ENCODE results near the gene COBLL1. TPM values are rescaled to one million over a fixed set of nuclear protein-coding genes. Genes with fewer than 3 reads are reported as not detected.

Gene COBLL1
- total RNA-seq, 1 experiment from 2014 or later, result 47.0 TPM

- no peak overlapping the region for H3K27ac Mint-ChIP-seq (ENCODE audit: low read depth, unreplicated experiment)
- H3K36me3 Mint-ChIP-seq (ENCODE audit: insufficient read depth, unreplicated experiment), result no peaks in the 10 kb centered on the region
- CTCF ChIA-PET, result no interaction called here
- no peaks in the 10 kb centered on the region for H3K27me3 Mint-ChIP-seq (ENCODE audit: insufficient read depth, unreplicated experiment)
- no TSS peak for BruUV-seq (replicated peaks)
- POLR2A ChIA-PET, result interaction anchor here (0.9 to 1.1 kb wide), 2 partner anchors 48 to 118 kb away, joined by 3 to 4 read pairs; no protein-coding TSS in a partner anchor
- H3K9me3 Mint-ChIP-seq (ENCODE audit: unreplicated experiment), result no peaks in the 10 kb centered on the region
- H3K4me1 Mint-ChIP-seq (ENCODE audit: insufficient read depth, unreplicated experiment), result peaks cover 22% of the 10 kb centered on the region
- H3K4me3 Mint-ChIP-seq (ENCODE audit: unreplicated experiment), result no peak overlapping the region
- TF ChIP-seq, protein P1, sequence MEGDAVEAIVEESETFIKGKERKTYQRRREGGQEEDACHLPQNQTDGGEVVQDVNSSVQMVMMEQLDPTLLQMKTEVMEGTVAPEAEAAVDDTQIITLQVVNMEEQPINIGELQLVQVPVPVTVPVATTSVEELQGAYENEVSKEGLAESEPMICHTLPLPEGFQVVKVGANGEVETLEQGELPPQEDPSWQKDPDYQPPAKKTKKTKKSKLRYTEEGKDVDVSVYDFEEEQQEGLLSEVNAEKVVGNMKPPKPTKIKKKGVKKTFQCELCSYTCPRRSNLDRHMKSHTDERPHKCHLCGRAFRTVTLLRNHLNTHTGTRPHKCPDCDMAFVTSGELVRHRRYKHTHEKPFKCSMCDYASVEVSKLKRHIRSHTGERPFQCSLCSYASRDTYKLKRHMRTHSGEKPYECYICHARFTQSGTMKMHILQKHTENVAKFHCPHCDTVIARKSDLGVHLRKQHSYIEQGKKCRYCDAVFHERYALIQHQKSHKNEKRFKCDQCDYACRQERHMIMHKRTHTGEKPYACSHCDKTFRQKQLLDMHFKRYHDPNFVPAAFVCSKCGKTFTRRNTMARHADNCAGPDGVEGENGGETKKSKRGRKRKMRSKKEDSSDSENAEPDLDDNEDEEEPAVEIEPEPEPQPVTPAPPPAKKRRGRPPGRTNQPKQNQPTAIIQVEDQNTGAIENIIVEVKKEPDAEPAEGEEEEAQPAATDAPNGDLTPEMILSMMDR (IDR thresholded peaks at IDR 0.05; ENCODE audit: unreplicated experiment), result no peak
- intact Hi-C loops (cut with micrococcal nuclease), result no loop called here
- DNase-seq (ENCODE audit: unreplicated experiment), result no peak
Measured at GRCh38 chr2:164794432-164795231, 47.0 kb downstream of the COBLL1 start.

- ChIA-PET CTCF (no interaction called here), POLR2A (interaction anchor here (1.0 to 1.1 kb wide), 3 partner anchors 8 to 119 kb away, joined by 4 read pairs; no protein-coding TSS in a partner anchor)
- DNase-seq (ENCODE audit: unreplicated experiment), result no peak
- no peaks in the 10 kb centered on the region for H3K9me3 Mint-ChIP-seq (ENCODE audit: unreplicated experiment)
- H3K27me3 Mint-ChIP-seq (ENCODE audit: insufficient read depth, unreplicated experiment), result no peaks in the 10 kb centered on the region
- BruUV-seq (replicated peaks), result no TSS peak
- H3K4me3 Mint-ChIP-seq (ENCODE audit: unreplicated experiment), result no peak overlapping the region
- no peaks in the 10 kb centered on the region for H3K36me3 Mint-ChIP-seq (ENCODE audit: insufficient read depth, unreplicated experiment)
- intact Hi-C loops (cut with micrococcal nuclease), result no loop called here
- TF ChIP-seq, protein P1 (IDR thresholded peaks at IDR 0.05; ENCODE audit: unreplicated experiment), result no peak
- peaks cover 22% of the 10 kb centered on the region for H3K4me1 Mint-ChIP-seq (ENCODE audit: insufficient read depth, unreplicated experiment)
- H3K27ac Mint-ChIP-seq (ENCODE audit: low read depth, unreplicated experiment), result no peak overlapping the region
Measured at GRCh38 chr2:164794016-164794415, 47.6 kb downstream of the COBLL1 start.

DNA sequence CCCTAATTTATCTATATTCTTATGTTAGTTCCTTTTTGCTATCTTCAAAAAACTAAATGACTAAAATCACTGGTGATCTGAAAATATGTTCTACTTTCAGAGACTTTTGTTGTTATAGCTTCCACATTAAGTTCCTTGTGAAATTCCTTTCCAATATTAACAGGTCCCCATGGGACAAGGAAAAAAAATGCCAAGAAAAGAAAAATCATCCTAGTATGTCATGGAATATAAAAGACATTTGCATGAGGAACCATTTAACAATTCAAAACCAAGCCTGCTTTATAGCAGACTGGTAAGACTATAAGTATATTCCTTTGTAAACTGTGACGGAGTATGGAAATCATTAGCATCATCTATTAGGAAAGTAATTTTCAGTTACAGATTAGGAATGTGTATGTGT lies 48.1 kb downstream of the COBLL1 start:
- Mint-ChIP-seq H3K4me3 (ENCODE audit: unreplicated experiment) (no peak overlapping the region), H3K27ac (ENCODE audit: low read depth, unreplicated experiment) (no peak overlapping the region), H3K4me1 (ENCODE audit: insufficient read depth, unreplicated experiment) (peaks cover 22% of the 10 kb centered on the region), H3K36me3 (ENCODE audit: insufficient read depth, unreplicated experiment) (no peaks in the 10 kb centered on the region), H3K9me3 (ENCODE audit: unreplicated experiment) (no peaks in the 10 kb centered on the region), H3K27me3 (ENCODE audit: insufficient read depth, unreplicated experiment) (no peaks in the 10 kb centered on the region)
- DNase-seq (ENCODE audit: unreplicated experiment), result no peak
- no TSS peak for BruUV-seq (replicated peaks)
- intact Hi-C loops (cut with micrococcal nuclease), result no loop called here
- CTCF ChIA-PET, result no interaction called here
- TF ChIP-seq, protein P1 (IDR thresholded peaks at IDR 0.05; ENCODE audit: unreplicated experiment), result no peak
- POLR2A ChIA-PET, result interaction anchor here (1.0 to 1.1 kb wide), 3 partner anchors 9 to 119 kb away, joined by 4 read pairs; no protein-coding TSS in a partner anchor

DNA sequence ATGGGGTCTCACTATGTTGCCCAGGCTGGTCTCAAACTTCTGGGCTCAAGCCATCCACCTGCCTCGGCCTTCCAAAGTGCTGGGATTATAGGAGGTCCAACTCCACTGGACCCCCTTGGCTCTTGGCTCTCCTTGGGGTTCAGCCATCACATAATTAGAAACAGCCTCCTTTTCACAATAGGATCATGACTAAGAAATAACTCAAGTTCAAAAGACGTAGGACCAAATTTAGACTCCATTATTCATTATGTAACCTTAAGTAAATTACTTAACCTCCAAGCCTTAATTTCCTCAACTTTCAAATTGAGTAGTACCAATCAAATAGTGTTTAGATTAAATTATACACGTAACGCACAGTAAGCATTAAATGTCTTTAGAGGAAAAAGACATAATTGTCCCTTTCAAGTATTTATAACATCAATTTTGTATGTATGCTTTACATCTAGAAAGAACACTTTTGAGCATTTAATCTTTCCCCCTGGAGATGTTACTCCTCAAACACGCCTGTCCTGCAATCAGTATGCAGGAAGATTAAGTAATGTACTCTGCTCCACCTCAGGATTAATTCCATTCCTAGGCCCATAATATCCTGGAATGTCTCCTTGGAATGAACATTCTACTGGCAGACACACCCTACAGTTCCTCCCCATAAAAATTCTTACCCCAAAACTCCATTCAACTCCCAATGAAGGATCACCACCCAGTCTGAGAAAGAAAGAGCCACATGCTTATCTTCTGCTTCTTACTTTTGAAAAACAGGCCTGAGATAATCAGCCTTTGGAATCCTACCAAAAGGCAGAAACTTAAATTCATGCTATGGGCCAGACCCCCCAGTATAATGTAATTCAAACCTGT lies 49.1 kb downstream of the COBLL1 start:
- no peaks in the 10 kb centered on the region for H3K27me3 Mint-ChIP-seq (ENCODE audit: insufficient read depth, unreplicated experiment)
- ChIA-PET CTCF (interaction anchor here (1.3 kb wide), 1 partner anchor 49 kb away, joined by 5 read pairs; the partner anchor contains the start of gene COBLL1), POLR2A (interaction anchor here (1.0 kb wide), 1 partner anchor 9 kb away, joined by 4 read pairs; no protein-coding TSS in a partner anchor)
- H3K27ac Mint-ChIP-seq (ENCODE audit: low read depth, unreplicated experiment), result peak overlapping the region; percentile 53
- no peaks in the 10 kb centered on the region for H3K9me3 Mint-ChIP-seq (ENCODE audit: unreplicated experiment)
- DNase-seq (ENCODE audit: unreplicated experiment), result no peak
- no peaks in the 10 kb centered on the region for H3K36me3 Mint-ChIP-seq (ENCODE audit: insufficient read depth, unreplicated experiment)
- H3K4me3 Mint-ChIP-seq (ENCODE audit: unreplicated experiment), result peak overlapping the region; percentile 7
- H3K4me1 Mint-ChIP-seq (ENCODE audit: insufficient read depth, unreplicated experiment), result peaks cover 22% of the 10 kb centered on the region
- BruUV-seq (replicated peaks), result no TSS peak
- TF ChIP-seq, protein P1 (IDR thresholded peaks at IDR 0.05; ENCODE audit: unreplicated experiment), result no peak
- intact Hi-C loops (cut with micrococcal nuclease), result no loop called here

Measured in MCF 10A (cell line).